Measurements from ENCODE around the gene SLC5A8.

The SLC5A8 gene

DNA sequence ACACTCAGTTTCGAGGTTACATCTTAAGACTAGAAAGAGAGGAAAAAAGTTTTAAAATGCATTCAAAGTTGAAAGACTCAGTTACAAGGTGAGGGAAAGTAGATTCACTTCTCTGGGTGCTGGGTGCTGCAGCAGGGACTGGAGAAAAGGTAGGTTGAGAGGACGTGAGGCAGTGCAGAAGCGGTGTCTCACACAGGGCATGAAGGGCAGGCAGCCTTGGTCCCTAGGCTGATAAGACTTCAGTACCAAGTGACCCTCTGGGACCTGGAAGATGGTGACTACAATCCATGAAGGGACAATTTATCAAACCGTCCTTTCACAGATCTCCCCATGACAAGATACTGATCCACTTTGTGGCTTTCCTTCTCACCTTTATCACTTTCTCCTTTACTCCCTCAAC, 47.3 kb upstream of the SLC5A8 start:
- CTCF ChIA-PET: no interaction called here
- Histone ChIP-seq H3K27ac (ENCODE audit: extremely low read depth, low read depth, low read length) (no peak overlapping the region), H3K4me1 (ENCODE audit: control insufficient read depth, insufficient read depth, low read length) (no peaks in the 10 kb centered on the region), H3K9me3 (ENCODE audit: control insufficient read depth, insufficient read depth, low read depth, low read length) (no peaks in the 10 kb centered on the region), H3K36me3 (ENCODE audit: control insufficient read depth in 2 of 2, insufficient read depth in 1 of 2, low read length in 2 of 2) (no peaks in the 10 kb centered on the region), H3K4me3 (ENCODE audit: low read depth, low read length) (no peak overlapping the region)
- TF ChIP-seq ZNF274 (IDR thresholded peaks at IDR 0.05; ENCODE audit: low read length): no peak
- TF ChIP-seq ZNF274 (tag by site-specific recombination; IDR thresholded peaks at IDR 0.05; ENCODE audit: borderline replicate concordance): no peak
- TF ChIP-seq HOXC10 (CRISPR knock-in tag; IDR thresholded peaks at IDR 0.05): no peak
- TF ChIP-seq ZNF112 (tag by site-specific recombination; IDR thresholded peaks at IDR 0.05): no peak
- TF ChIP-seq, protein P1, sequence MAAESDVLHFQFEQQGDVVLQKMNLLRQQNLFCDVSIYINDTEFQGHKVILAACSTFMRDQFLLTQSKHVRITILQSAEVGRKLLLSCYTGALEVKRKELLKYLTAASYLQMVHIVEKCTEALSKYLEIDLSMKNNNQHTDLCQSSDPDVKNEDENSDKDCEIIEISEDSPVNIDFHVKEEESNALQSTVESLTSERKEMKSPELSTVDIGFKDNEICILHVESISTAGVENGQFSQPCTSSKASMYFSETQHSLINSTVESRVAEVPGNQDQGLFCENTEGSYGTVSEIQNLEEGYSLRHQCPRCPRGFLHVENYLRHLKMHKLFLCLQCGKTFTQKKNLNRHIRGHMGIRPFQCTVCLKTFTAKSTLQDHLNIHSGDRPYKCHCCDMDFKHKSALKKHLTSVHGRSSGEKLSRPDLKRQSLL (tag by site-specific recombination; IDR thresholded peaks at IDR 0.05): no peak
- POLR2A ChIA-PET: no interaction called here

DNA sequence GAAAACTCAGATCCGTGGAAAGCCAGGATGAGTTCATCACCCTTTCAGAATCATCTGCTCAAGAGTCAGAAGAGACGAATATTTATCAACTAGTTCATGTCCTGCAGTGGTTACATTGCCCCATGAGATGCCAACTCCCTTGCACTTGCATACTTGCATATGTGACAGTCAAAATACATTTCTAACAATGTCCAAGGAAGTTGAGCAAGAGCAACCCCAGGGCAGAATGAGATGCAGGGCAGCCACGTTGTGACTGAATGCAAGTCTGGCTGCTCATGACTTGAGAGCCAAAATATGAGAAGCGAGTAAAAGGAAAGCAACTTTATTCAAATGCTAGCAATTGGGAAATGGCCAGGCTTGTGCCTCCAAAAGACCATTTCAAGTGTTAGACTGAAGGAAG, 46.2 kb upstream of the SLC5A8 start:
- CTCF ChIA-PET: no interaction called here
- no peak overlapping the region for H3K4me3 ChIP-seq (ENCODE audit: low read depth, low read length)
- no peak for TF ChIP-seq ZNF174 (tag by site-specific recombination; IDR thresholded peaks at IDR 0.05)
- TF ChIP-seq ZNF311 (tag by site-specific recombination; IDR thresholded peaks at IDR 0.05; ENCODE audit: borderline replicate concordance): no peak
- TF ChIP-seq, protein P2, sequence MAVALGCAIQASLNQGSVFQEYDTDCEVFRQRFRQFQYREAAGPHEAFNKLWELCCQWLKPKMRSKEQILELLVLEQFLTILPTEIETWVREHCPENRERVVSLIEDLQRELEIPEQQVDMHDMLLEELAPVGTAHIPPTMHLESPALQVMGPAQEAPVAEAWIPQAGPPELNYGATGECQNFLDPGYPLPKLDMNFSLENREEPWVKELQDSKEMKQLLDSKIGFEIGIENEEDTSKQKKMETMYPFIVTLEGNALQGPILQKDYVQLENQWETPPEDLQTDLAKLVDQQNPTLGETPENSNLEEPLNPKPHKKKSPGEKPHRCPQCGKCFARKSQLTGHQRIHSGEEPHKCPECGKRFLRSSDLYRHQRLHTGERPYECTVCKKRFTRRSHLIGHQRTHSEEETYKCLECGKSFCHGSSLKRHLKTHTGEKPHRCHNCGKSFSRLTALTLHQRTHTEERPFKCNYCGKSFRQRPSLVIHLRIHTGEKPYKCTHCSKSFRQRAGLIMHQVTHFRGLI (tag by site-specific recombination; IDR thresholded peaks at IDR 0.05): no peak
- TF ChIP-seq ZNF555 (tag by site-specific recombination; conservative IDR thresholded peaks at IDR 0.05): no peak
- no peak for TF ChIP-seq OSR2 (tag by site-specific recombination; IDR thresholded peaks at IDR 0.05)
- TF ChIP-seq ZFP69B (tag by site-specific recombination; IDR thresholded peaks at IDR 0.05): no peak
- TF ChIP-seq KLF8 (tag by site-specific recombination; IDR thresholded peaks at IDR 0.05): no peak

DNA sequence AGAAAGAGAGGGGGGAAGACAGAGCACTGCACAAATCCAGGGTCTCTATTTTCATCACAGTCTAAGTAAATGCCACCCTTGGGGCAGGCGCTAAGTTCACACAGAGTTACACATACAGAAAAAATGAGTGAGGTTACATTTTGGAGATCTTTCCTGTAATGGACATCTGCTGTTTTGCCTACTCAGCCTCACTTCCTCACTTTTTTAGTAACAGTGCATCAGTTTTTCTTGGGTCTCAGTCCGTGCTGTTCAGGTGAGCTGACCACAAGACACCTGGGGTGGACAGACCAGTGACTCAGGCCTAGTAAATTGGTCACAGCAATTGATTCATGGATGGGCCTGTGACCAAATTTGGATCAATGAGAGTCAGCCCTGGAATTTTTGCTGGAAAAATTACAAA, 33.6 kb upstream of the SLC5A8 start:
- H3K9me3 ChIP-seq (ENCODE audit: control insufficient read depth, insufficient read depth, low read depth, low read length): no peaks in the 10 kb centered on the region
- no peak overlapping the region for H3K27ac ChIP-seq (ENCODE audit: extremely low read depth, low read depth, low read length)
- TF ChIP-seq, protein P3, sequence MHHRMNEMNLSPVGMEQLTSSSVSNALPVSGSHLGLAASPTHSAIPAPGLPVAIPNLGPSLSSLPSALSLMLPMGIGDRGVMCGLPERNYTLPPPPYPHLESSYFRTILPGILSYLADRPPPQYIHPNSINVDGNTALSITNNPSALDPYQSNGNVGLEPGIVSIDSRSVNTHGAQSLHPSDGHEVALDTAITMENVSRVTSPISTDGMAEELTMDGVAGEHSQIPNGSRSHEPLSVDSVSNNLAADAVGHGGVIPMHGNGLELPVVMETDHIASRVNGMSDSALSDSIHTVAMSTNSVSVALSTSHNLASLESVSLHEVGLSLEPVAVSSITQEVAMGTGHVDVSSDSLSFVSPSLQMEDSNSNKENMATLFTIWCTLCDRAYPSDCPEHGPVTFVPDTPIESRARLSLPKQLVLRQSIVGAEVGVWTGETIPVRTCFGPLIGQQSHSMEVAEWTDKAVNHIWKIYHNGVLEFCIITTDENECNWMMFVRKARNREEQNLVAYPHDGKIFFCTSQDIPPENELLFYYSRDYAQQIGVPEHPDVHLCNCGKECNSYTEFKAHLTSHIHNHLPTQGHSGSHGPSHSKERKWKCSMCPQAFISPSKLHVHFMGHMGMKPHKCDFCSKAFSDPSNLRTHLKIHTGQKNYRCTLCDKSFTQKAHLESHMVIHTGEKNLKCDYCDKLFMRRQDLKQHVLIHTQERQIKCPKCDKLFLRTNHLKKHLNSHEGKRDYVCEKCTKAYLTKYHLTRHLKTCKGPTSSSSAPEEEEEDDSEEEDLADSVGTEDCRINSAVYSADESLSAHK (tag by site-specific recombination; IDR thresholded peaks at IDR 0.05): no peak
- no peak for TF ChIP-seq ZNF623 (tag by site-specific recombination; IDR thresholded peaks at IDR 0.05)
- no peak for TF ChIP-seq ZNF19 (tag by site-specific recombination; IDR thresholded peaks at IDR 0.05; ENCODE audit: low read depth)
- ChIA-PET CTCF (interaction anchor here (0.6 kb wide), 1 partner anchor 20 kb away, joined by 4 read pairs; no protein-coding TSS in a partner anchor), POLR2A (no interaction called here)
- H3K36me3 ChIP-seq (ENCODE audit: control insufficient read depth in 2 of 2, insufficient read depth in 1 of 2, low read length in 2 of 2): no peaks in the 10 kb centered on the region
- H3K4me3 ChIP-seq (ENCODE audit: low read depth, low read length): no peak overlapping the region
- H3K4me1 ChIP-seq (ENCODE audit: control insufficient read depth, insufficient read depth, low read length): no peaks in the 10 kb centered on the region

More for the DNA sequence above, 46.2 kb upstream of the SLC5A8 start:
- H3K9me3 ChIP-seq (ENCODE audit: control insufficient read depth, insufficient read depth, low read depth, low read length): no peaks in the 10 kb centered on the region
- no peaks in the 10 kb centered on the region for H3K36me3 ChIP-seq (ENCODE audit: control insufficient read depth in 2 of 2, insufficient read depth in 1 of 2, low read length in 2 of 2)
- POLR2A ChIA-PET: no interaction called here
- H3K27ac ChIP-seq (ENCODE audit: extremely low read depth, low read depth, low read length): no peak overlapping the region
- no peaks in the 10 kb centered on the region for H3K4me1 ChIP-seq (ENCODE audit: control insufficient read depth, insufficient read depth, low read length)
